H1 (cell line): ENCODE results near the gene KLHL33. TPM values are rescaled to one million over a fixed set of nuclear protein-coding genes. Genes with fewer than 3 reads are reported as not detected.

Experiments used
- CTCF ChIA-PET: fragments of 300-600 bp; sonication (Branson Sonifier 250); formaldehyde crosslinking; loops from one replicate; lab custom pipeline; 2021; ENCODE audit not compliant: partially characterized antibody; lab: Charles Lee
- POLR2A ChIA-PET: fragments of 300-600 bp; sonication (Branson Sonifier 250); formaldehyde crosslinking; loops from one replicate; lab custom pipeline; 2021; ENCODE audit warnings: inconsistent platforms; ENCODE audit not compliant: partially characterized antibody; lab: Charles Lee
- DNase-seq, 2 experiments: peaks; one replicate each; pipeline versions ENCODE4 v3.0.0 to v3.0.0-alpha.2; 2010 to 2022; ENCODE audit warnings: low spot score in 2 of 2, low read depth in 1 of 2, mixed read lengths in 1 of 2
- FAIRE-seq: peaks from 2 replicates; lab custom pipeline; 2011; peaks lifted over from hg19 to GRCh38; lab: Jason Lieb, UNC
- H2AFZ ChIP-seq: 2 replicates; pipeline ENCODE4 v1.8.1; 2012; ENCODE audit warnings: low read length, inconsistent platforms
- H2AK5ac ChIP-seq: 2 replicates; pipeline ENCODE4 v1.6.1; 2013; ENCODE audit warnings: low read depth, low read length
- H2BK120ac ChIP-seq: replicated peaks from 2 replicates; pipeline ENCODE3; 2013; ENCODE audit warnings: low read depth, low read length, inconsistent platforms
- H2BK12ac ChIP-seq: 2 replicates; pipeline ENCODE4 v1.6.1; 2013; ENCODE audit warnings: low read depth, low read length
- H2BK15ac ChIP-seq: 2 replicates; pipeline ENCODE4 v1.6.1; 2013; ENCODE audit warnings: low read length
- H2BK20ac ChIP-seq: 2 replicates; pipeline ENCODE4 v1.6.1; 2013; ENCODE audit warnings: low read length
- H2BK5ac ChIP-seq: 2 replicates; pipeline ENCODE4 v1.6.1; 2013; ENCODE audit warnings: low read depth, low read length
- H3K14ac ChIP-seq: 2 replicates; pipeline ENCODE4 v1.6.1; 2013; ENCODE audit warnings: inconsistent platforms; ENCODE audit not compliant: insufficient read length
- H3K18ac ChIP-seq: 2 replicates; pipeline ENCODE4 v1.6.1; 2013; ENCODE audit warnings: low read length; ENCODE audit errors: extremely low read depth
- H3K23ac ChIP-seq: 2 replicates; pipeline ENCODE4 v1.6.1; 2013; ENCODE audit warnings: inconsistent platforms; ENCODE audit not compliant: insufficient read length
- H3K23me2 ChIP-seq: 2 replicates; pipeline ENCODE4 v1.6.1; 2013; ENCODE audit warnings: low read depth, low read length
- H3K27ac ChIP-seq: 2 replicates; pipeline ENCODE4 v1.6.1; 2011; ENCODE audit warnings: low read depth, low read length, inconsistent platforms
- H3K27me3 ChIP-seq, 4 experiments: replicated peaks in 1 of 4; 1 replicate in 1 of 4; 2 replicates in 3 of 4; pipeline versions ENCODE4 v1.6.1 to v1.8.1; 2011 to 2013; ENCODE audit warnings: low read length in 3 of 4, mild to moderate bottlenecking in 3 of 4, inconsistent platforms in 2 of 4, mixed read lengths in 2 of 4, moderate library complexity in 1 of 4; ENCODE audit not compliant: control insufficient read depth in 3 of 4, insufficient read depth in 3 of 4; ENCODE audit errors: extremely low read depth in 1 of 4
- H3K36me3 ChIP-seq, 4 experiments: 2 replicates each; pipeline versions ENCODE4 v1.6.1 to v1.8.1; 2011 to 2013; ENCODE audit warnings: mild to moderate bottlenecking in 4 of 4, low read length in 3 of 4, moderate library complexity in 2 of 4, control low read depth in 1 of 4, inconsistent platforms in 1 of 4; ENCODE audit not compliant: insufficient read depth in 4 of 4, control insufficient read depth in 2 of 4
- H3K4ac ChIP-seq: replicated peaks from 2 replicates; pipeline ENCODE3; 2013; ENCODE audit warnings: low read length, low read depth, mixed read lengths, inconsistent platforms; ENCODE audit not compliant: insufficient read length
- H3K4me1 ChIP-seq, 4 experiments: replicated peaks in 1 of 4; 1 replicate in 1 of 4; 2 replicates in 3 of 4; pipeline versions ENCODE4 v1.6.1 to v1.8.1; 2011 to 2013; ENCODE audit warnings: low read length in 3 of 4, inconsistent platforms in 2 of 4, mixed read lengths in 1 of 4; ENCODE audit not compliant: insufficient read depth in 4 of 4, control insufficient read depth in 3 of 4
- H3K4me2 ChIP-seq, 2 experiments: 2 replicates each; pipeline versions ENCODE4 v1.6.1 to v1.8.1; 2011 to 2013; ENCODE audit warnings: low read depth in 2 of 2, low read length in 2 of 2, control low read depth in 1 of 2, inconsistent platforms in 1 of 2, mild to moderate bottlenecking in 1 of 2; ENCODE audit not compliant: insufficient read depth in 1 of 2
- H3K4me3 ChIP-seq, 4 experiments: fragments of 200-600, 300-600 bp in 1 of 4; sonication (generic), shearing (Covaris generic), sonication (Bioruptor Twin) in 1 of 4; 2 replicates each; pipeline versions ENCODE4 v1.5.1 to v1.8.1; 2011 to 2016; ENCODE audit warnings: low read length in 4 of 4, low read depth in 3 of 4, control low read depth in 2 of 4, inconsistent platforms in 2 of 4, mild to moderate bottlenecking in 2 of 4, mixed read lengths in 1 of 4, moderate library complexity in 1 of 4; ENCODE audit not compliant: insufficient read depth in 2 of 4; ENCODE audit errors: extremely low read depth in 1 of 4
- H3K56ac ChIP-seq: replicated peaks from 2 replicates; pipeline ENCODE3; 2013; ENCODE audit warnings: low read depth, mild to moderate bottlenecking, mixed read lengths, low read length, inconsistent platforms; ENCODE audit not compliant: insufficient read length
- H3K79me1 ChIP-seq: 2 replicates; pipeline ENCODE4 v1.6.1; 2013; ENCODE audit warnings: low read depth, low read length, control low read depth
- H3K79me2 ChIP-seq, 2 experiments: 2 replicates each; pipeline versions ENCODE4 v1.6.1 to v1.8.1; 2012 to 2013; ENCODE audit warnings: low read length in 2 of 2, mild to moderate bottlenecking in 2 of 2, inconsistent platforms in 1 of 2; ENCODE audit not compliant: insufficient read depth in 2 of 2, control insufficient read depth in 1 of 2
- H3K9ac ChIP-seq, 4 experiments: replicated peaks in 1 of 4; 1 replicate in 1 of 4; 2 replicates in 3 of 4; pipeline versions ENCODE4 v1.6.1 to v1.8.1; 2011 to 2013; ENCODE audit warnings: low read depth in 3 of 4, low read length in 3 of 4, control low read depth in 2 of 4, mild to moderate bottlenecking in 2 of 4, moderate library complexity in 2 of 4, inconsistent platforms in 1 of 4; ENCODE audit errors: extremely low read depth in 1 of 4
- H3K9me3 ChIP-seq, 2 experiments: 2 replicates each; pipeline versions ENCODE4 v1.6.1 to v1.8.1; 2012 to 2013; ENCODE audit warnings: mild to moderate bottlenecking in 2 of 2, moderate library complexity in 2 of 2, control low read depth in 1 of 2, inconsistent platforms in 1 of 2, low read depth in 1 of 2, low read length in 1 of 2, mixed read lengths in 1 of 2; ENCODE audit not compliant: insufficient read depth in 2 of 2
- H4K20me1 ChIP-seq, 2 experiments: replicated peaks in 1 of 2; 2 replicates each; pipeline versions ENCODE3 to v1.8.1; 2011 to 2013; ENCODE audit warnings: inconsistent platforms in 2 of 2, low read length in 2 of 2, mild to moderate bottlenecking in 1 of 2; ENCODE audit not compliant: insufficient read depth in 2 of 2, control insufficient read depth in 1 of 2
- H4K5ac ChIP-seq: 2 replicates; pipeline ENCODE4 v1.6.1; 2013; ENCODE audit warnings: low read length, low read depth, mixed read lengths, inconsistent platforms; ENCODE audit not compliant: insufficient read length
- H4K8ac ChIP-seq: 2 replicates; pipeline ENCODE4 v1.8.0; 2013; ENCODE audit warnings: mild to moderate bottlenecking, moderate library complexity, low read length, inconsistent platforms; ENCODE audit not compliant: insufficient read depth; ENCODE audit errors: extremely low read depth
- H4K91ac ChIP-seq: replicated peaks from 2 replicates; pipeline ENCODE3; 2013; ENCODE audit warnings: low read length, mixed read lengths, inconsistent platforms; ENCODE audit not compliant: insufficient read length
- CEBPB ChIP-seq: IDR thresholded peaks from 2 replicates; pipeline ENCODE4 v1.6.1; 2012; ENCODE audit warnings: low read depth, low read length
- CHD2 ChIP-seq: IDR thresholded peaks from 2 replicates; pipeline ENCODE4 v1.6.1; 2012; ENCODE audit warnings: low read length, improper control_type of control experiment
- EZH2 ChIP-seq: fragments of 200-600 bp; sonication (generic); IDR thresholded peaks from 2 replicates; pipeline ENCODE4 v1.7.1; 2012; ENCODE audit warnings: low read depth, mild to moderate bottlenecking, moderate library complexity, low read length, inconsistent platforms; ENCODE audit not compliant: severe bottlenecking
- GABPA ChIP-seq: IDR thresholded peaks from 2 replicates; pipeline ENCODE4 v1.6.1; 2011; ENCODE audit warnings: mild to moderate bottlenecking, low read length, moderate library complexity, borderline replicate concordance; ENCODE audit not compliant: insufficient read depth
- HDAC2 ChIP-seq, 2 experiments: fragments of 300-600 bp in 1 of 2; sonication (generic) in 1 of 2; IDR thresholded peaks; 2 replicates each; pipeline ENCODE4 v1.6.1; 2011 to 2012; ENCODE audit warnings: low read depth in 2 of 2, low read length in 2 of 2, mild to moderate bottlenecking in 2 of 2, moderate library complexity in 2 of 2, borderline replicate concordance in 1 of 2, inconsistent platforms in 1 of 2
- HDAC6 ChIP-seq: IDR thresholded peaks from one replicate; pipeline ENCODE4 v1.7.1; 2012; ENCODE audit warnings: low read depth, mild to moderate bottlenecking, inconsistent platforms, low read length, moderate library complexity
- MAFK ChIP-seq: IDR thresholded peaks from 2 replicates; pipeline ENCODE4 v1.6.1; 2012; ENCODE audit warnings: low read depth, mild to moderate bottlenecking, improper control_type of control experiment, low read length
- POLR2AphosphoS5 ChIP-seq: IDR thresholded peaks from 2 replicates; pipeline ENCODE4 v1.6.1; 2011; ENCODE audit warnings: low read depth, low read length
- SIN3A ChIP-seq, 2 experiments: IDR thresholded peaks in 1 of 2; conservative IDR thresholded peaks in 1 of 2; 2 replicates each; pipeline ENCODE4 v1.6.1; 2011 to 2012; ENCODE audit warnings: low read length in 2 of 2, improper control_type of control experiment in 1 of 2, low read depth in 1 of 2, mild to moderate bottlenecking in 1 of 2
- SP4 ChIP-seq: IDR thresholded peaks from 2 replicates; pipeline ENCODE4 v1.6.1; 2012; ENCODE audit warnings: low read length, inconsistent platforms
- USF2 ChIP-seq: IDR thresholded peaks from 2 replicates; pipeline ENCODE4 v1.6.1; 2011; ENCODE audit warnings: low read length, improper control_type of control experiment
- WGBS, 2 experiments: shearing (Covaris generic) in 1 of 2; methylation state at CpG; one replicate each; pipeline versions ENCODE4 v1.1.6 to v1.1.7; 2013 to 2015; ENCODE audit warnings: low lambda C conversion rate in 2 of 2, mixed read lengths in 2 of 2, inconsistent platforms in 1 of 2, low coverage in 1 of 2, missing lambda C conversion rate in 1 of 2; ENCODE audit not compliant: insufficient replicate concordance in 2 of 2, insufficient coverage in 1 of 2, insufficient read length in 1 of 2; ENCODE audit errors: extremely low coverage in 1 of 2, missing lambda C conversion rate in 1 of 2; 5-methylcytosine and 5-hydroxymethylcytosine counted together
- polyA plus RNA-seq, 7 experiments: library from polyadenylated mRNA; depleted of rRNA in 3 of 7; stranded (reverse) in 5 of 7; unstranded in 2 of 7; fragments of >200 nt in 5 of 7; fragments of 200-250 nt in 2 of 7; gene quantifications; 1 replicate in 5 of 7; 2 replicates in 1 of 7; 4 replicates in 1 of 7; pipeline versions ENCODE4 v1.2.1 to v1.2.3, GENCODE V29; 2011 to 2013; ENCODE audit warnings: missing spikeins in 2 of 7, mixed read lengths in 2 of 7
- total RNA-seq: library from RNA; stranded (reverse); fragmentation: NEBNext Ultra II Directional; extraction: Animal tissue kit (Norgen Biotek cat#: 25700); gene quantifications from 2 replicates; pipeline ENCODE4 v1.2.1, GENCODE V29; 2021

KLHL33 gene
- total and polyA plus RNA-seq, 2 of the 8 experiments (the other 6 are each of a cell fraction or from before 2014, with no cell fraction given): 0.11 to 0.17 TPM

- no peak overlapping the region for H2AFZ ChIP-seq
Observed at GRCh38 chr14:20424851-20425250, 11.1 kb downstream of the KLHL33 start.

More at GRCh38 chr14:20424851-20425250, 11.1 kb downstream of the KLHL33 start:
- no peak for TF ChIP-seq CEBPB
- TF ChIP-seq HDAC2 (IDR thresholded peaks at IDR 0.05; ENCODE audit: borderline replicate concordance in 1 of 2, low read depth in 2 of 2, low read length in 2 of 2): no peak
- no peak for TF ChIP-seq GABPA
- TF ChIP-seq USF2: no peak
- TF ChIP-seq EZH2: no peak
- TF ChIP-seq MAFK: no peak
- TF ChIP-seq CHD2: no peak
- TF ChIP-seq POLR2AphosphoS5: no peak
- no peak for TF ChIP-seq SP4
- no peak for TF ChIP-seq HDAC6
- no peak for TF ChIP-seq SIN3A (conservative IDR thresholded peaks at IDR 0.05 in 1 of 2, IDR thresholded peaks at IDR 0.05 in 1 of 2; ENCODE audit: low read depth in 1 of 2, low read length in 2 of 2)
- Histone ChIP-seq H3K27ac (no peak overlapping the region), H3K23ac (no peak overlapping the region), H4K8ac (no peak overlapping the region), H3K23me2 (peaks cover 2% of the 10 kb centered on the region; the same call in 1 of the 2 replicates), H2BK12ac (no peak overlapping the region), H3K9me3 (no peaks in the 10 kb centered on the region), H4K91ac (no peak overlapping the region), H3K56ac (no peak overlapping the region), H2BK15ac (no peak overlapping the region), H3K9ac (no peak overlapping the region), H4K5ac (no peak overlapping the region), H3K79me1 (no peaks in the 10 kb centered on the region), H3K27me3 (no peaks in the 10 kb centered on the region), H2BK120ac (no peak overlapping the region), H2BK20ac (no peak overlapping the region; the same call in 1 of the 2 replicates), H3K4me1 (peaks cover 0 to 5% (median 2%) of the 10 kb centered on the region in 4 experiments; a peak in 3 of 7 replicates), H2AK5ac (no peak overlapping the region), H3K4me3 (no peak overlapping the region), H3K4ac (no peak overlapping the region), H3K18ac (no peak overlapping the region), H3K14ac (no peak overlapping the region), H3K36me3 (no peaks in the 10 kb centered on the region), H4K20me1 (no peaks in the 10 kb centered on the region), H3K4me2 (no peak overlapping the region), H2BK5ac (no peak overlapping the region), H3K79me2 (no peaks in the 10 kb centered on the region)
- DNase-seq (no peak), FAIRE-seq (no peak)
- 45% methylated on average over 2 of the region's 2 CpGs; no CpG with 5 or more reads in 1 of the 2 experiments for WGBS, 2 experiments
- POLR2A ChIA-PET: interaction anchor here (0.7 to 1.5 kb wide), 3 partner anchors 9 to 31 kb away, joined by 3 read pairs; partner anchors contain the start of genes APEX1 and OSGEP
- CTCF ChIA-PET: interaction anchor here (0.8 to 2.5 kb wide), 2 partner anchors 10 to 175 kb away, joined by 3 to 19 read pairs; no protein-coding TSS in a partner anchor
